H54 (cell line): ENCODE data around the gene BNIPL.
A peak's percentile ranks its signal among the peaks of the same experiment; 100 is the strongest.

Experiments used
- DNase-seq: peaks from one replicate; pipeline ENCODE4 v3.0.0; 2011; ENCODE audit warnings: low spot score, mixed read lengths; ENCODE audit not compliant: insufficient read length
- FAIRE-seq: peaks from 3 replicates; lab custom pipeline; 2011; peaks lifted over from hg19 to GRCh38; lab: Jason Lieb, UNC
- POLR2A ChIP-seq: IDR thresholded peaks from 2 replicates; pipeline ENCODE4 v1.6.1; 2011; ENCODE audit warnings: low read depth, mild to moderate bottlenecking, low read length

Gene BNIPL

DNA sequence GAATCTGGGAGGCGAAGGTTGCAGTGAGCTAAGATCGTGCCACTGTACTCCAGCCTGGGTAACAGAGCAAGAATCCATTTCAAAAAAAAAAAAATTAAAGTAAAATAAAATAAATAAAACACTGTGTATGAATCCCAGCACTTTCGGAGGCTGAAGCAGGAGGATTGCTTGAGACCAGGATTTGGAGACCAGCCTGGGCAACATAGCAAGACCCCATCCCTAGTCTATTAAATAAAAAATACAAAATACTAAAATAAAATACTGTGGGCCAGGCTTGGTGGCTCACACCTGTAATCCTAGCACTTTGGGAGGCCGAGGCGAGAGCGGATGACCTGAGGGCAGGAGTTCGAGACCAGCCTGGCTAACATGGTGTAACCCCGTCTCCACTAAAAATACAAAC is 4.2 kb upstream of the BNIPL start:
- TF ChIP-seq POLR2A = no peak
- no peak for FAIRE-seq
- DNase-seq = no peak

DNA sequence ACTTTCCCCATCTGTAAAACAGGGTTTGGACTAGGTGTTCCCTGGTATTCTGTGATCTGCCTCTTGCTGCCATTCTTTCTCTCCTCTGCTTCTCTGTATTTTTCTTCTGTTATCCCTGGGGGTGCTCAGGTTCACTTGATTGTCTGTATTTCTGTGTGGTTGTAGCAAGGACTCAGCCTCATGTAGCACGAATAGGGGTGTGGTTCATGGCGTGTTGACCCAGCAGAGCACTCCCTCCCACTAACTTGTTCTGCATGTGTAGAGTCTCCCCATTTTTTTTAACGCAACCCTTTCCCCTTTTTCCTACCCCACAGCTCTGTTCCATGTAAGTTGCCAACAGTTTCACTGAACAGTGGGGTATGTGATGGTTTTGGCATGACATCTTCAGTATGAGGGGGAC is 1.2 kb upstream of the BNIPL start:
- FAIRE-seq (no peak), DNase-seq (no peak)
- TF ChIP-seq POLR2A = no peak

DNA sequence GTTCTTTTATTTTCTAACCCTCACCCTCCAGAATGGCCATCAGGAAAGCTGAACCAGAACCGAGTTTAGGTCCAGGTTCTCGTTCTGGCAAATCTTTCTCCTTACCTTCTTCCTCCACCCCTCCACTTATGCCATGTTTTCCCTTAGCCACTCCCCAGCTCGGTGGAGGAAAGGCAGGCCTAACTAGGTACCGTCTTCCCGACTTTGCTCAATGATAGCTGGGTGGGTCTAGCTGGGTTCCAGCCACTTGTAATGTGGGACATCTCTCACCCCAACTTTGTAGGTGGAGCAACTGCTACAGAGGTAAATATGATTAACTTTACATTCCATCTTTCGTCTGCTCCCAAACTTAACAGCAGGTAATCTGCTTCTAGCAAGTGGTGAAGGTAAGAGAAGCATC is 646 bp downstream of the BNIPL start:
- no peak for FAIRE-seq
- no peak for DNase-seq
- TF ChIP-seq POLR2A = no peak

DNA sequence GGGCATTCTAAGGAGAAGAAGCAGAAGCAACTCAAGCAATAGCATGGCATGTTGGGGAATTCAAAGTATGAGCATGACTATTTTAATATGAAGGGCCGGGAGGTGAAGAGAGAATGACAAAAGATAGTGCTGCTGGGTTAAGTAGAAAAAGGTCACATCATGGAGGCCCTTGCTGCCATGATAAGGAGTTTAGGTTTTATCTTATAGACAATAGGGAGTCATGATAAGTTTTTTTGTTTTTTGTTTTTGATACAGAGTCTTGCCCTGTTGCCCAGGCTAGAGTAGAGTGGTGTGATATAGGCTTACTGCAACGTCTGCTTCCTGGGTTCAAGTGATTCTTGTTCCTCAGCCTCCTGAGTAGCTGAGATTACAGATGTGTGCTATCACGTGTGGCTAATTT is 3.1 kb downstream of the BNIPL start:
- TF ChIP-seq POLR2A = no peak
- DNase-seq (no peak), FAIRE-seq (no peak)

DNA sequence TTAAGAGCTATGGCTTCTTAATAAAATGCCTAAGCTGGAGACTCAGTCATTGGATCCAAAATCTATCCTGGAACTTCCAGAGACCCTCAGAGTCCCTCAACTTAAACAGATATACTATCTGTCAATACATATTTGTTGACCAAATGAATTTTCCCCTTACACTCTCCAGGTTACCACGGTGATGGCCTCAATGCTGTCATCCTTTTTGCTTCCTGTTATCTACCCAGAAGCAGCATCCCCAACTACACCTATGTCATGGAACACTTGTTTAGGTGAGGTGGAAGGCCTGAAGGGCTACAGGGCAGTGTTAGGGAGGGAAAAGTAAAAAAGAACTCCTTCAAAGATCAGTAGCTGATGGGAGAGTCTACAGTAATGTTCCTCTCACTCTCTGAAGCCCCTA is 6.8 kb downstream of the BNIPL start:
- FAIRE-seq (no peak), DNase-seq (no peak)
- TF ChIP-seq POLR2A = no peak

DNA sequence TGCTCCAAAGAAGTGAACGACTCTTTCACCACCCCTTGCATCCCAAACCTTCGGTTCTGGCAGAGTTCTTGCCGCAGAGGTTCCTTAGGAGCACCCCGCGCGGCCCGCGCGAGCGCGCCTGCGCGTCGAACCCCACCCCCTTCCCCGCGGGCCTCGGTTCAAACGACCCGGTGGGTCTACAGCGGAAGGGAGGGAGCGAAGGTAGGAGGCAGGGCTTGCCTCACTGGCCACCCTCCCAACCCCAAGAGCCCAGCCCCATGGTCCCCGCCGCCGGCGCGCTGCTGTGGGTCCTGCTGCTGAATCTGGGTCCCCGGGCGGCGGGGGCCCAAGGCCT is 11.2 kb downstream of the BNIPL start, which contains the start of gene C1orf56:
Gene C1orf56, plus strand, starts transcription at position 161 of the 334 bp plus-strand sequence. Its CDS starts 97 bp downstream, at position 258.
- DNase-seq (peak; percentile 93), FAIRE-seq (no peak)
- TF ChIP-seq POLR2A = peak; percentile 89

DNA sequence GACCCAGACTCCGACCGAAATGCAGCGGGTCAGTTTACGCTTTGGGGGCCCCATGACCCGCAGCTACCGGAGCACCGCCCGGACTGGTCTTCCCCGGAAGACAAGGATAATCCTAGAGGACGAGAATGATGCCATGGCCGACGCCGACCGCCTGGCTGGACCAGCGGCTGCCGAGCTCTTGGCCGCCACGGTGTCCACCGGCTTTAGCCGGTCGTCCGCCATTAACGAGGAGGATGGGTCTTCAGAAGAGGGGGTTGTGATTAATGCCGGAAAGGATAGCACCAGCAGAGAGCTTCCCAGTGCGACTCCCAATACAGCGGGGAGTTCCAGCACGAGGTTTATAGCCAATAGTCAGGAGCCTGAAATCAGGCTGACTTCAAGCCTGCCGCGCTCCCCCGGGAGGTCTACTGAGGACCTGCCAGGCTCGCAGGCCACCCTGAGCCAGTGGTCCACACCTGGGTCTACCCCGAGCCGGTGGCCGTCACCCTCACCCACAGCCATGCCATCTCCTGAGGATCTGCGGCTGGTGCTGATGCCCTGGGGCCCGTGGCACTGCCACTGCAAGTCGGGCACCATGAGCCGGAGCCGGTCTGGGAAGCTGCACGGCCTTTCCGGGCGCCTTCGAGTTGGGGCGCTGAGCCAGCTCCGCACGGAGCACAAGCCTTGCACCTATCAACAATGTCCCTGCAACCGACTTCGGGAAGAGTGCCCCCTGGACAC is 11.7 kb downstream of the BNIPL start:
- FAIRE-seq = no peak
- peak; percentile 61 for TF ChIP-seq POLR2A
- DNase-seq = peak; percentile 86

DNA sequence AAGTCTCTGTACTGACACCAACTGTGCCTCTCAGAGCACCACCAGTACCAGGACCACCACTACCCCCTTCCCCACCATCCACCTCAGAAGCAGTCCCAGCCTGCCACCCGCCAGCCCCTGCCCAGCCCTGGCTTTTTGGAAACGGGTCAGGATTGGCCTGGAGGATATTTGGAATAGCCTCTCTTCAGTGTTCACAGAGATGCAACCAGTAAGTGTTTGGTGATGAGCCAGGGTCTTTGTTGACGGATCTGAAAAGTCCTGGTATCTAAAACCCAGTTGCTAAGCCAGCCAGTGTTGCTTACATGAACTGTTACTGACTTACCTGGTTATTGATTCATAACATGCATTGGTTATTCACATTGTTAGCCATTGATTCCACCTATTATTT is 12.3 kb downstream of the BNIPL start:
- DNase-seq (no peak), FAIRE-seq (no peak)
- TF ChIP-seq POLR2A = no peak

DNA sequence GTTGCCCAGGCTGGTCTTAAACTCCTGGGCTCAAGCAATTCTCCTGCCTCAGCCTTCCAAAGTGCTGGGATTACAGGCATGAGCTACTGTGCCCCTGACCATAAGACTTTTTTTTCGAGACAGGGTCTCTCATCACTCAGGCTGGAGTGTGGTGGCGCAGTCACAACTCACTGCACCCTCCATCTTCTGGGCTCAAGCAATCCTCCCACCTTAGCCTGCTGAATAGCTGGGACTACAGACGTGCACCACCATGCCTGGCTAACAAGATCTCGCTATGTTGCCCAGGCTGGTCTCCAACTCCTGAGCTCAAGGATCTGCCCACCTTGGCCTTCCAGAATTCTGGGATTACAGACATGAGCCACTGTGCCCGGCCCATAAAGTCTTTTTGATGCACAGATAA is 13.1 kb downstream of the BNIPL start:
- FAIRE-seq = no peak
- 0 out of 2 replicates have a peak, but pooled peaks have one; percentile 20 for TF ChIP-seq POLR2A
- DNase-seq = no peak

DNA sequence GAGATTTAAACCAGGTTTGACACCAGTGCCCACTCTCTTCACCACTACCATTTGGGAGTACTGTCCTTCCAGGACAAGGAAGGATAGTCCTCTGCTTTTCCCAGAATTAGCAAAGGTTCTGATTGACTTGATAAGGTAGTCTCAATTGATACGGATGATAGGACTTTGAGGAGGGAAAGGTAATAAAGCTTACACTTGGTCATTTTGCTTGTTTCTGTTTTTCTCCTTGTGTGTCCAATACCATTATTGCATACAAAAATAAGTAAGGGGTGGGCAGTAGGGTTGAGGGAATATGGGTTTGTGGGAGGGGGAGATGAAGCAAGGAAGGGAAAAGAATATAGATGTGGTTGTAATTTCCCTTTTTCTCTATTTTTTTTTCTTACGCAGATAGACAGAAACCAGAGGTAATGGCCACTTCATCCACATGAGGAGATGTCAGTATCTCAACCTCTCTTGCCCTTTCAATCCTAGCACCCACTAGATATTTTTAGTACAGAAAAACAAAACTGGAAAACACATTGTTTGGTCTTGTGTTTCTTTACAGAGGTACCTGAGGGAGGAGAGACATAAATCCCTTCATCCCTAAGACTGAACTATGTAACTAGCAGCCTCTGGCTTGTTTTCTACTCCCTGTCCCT is 13.8 kb downstream of the BNIPL start:
- no peak for TF ChIP-seq POLR2A
- FAIRE-seq = no peak
- DNase-seq = no peak

DNA sequence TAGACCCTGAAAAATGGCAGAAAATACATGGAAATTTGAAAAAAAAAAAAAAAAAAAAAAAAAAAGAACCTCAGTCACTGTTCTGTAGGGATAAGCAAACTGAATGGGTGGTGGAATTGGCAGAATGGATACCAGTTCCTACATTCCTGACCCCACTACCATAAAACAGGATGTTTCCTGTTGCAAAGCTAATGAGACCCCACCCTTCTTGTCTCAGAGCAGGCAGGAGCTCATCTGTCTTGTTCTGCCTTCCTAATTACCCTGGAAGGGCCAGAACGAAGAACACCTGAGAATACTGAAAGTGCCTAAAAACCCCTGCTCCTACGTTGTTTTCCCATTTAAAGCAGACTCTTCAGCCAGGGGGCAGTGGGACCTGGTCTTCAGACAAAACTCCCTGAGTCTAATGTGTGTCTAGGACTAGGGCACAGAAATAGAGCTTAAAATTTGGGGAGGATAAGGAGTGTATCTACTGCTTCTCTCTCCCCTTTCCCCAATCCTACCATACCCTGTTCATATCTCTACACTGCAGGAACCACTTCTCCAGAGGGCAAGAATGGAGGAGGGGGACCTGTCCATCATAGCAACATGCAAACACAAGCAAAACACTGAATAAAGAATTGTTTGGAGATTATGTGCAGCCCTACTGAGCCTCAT is 15.1 kb downstream of the BNIPL start:
- no peak for TF ChIP-seq POLR2A
- DNase-seq (no peak), FAIRE-seq (no peak)

DNA sequence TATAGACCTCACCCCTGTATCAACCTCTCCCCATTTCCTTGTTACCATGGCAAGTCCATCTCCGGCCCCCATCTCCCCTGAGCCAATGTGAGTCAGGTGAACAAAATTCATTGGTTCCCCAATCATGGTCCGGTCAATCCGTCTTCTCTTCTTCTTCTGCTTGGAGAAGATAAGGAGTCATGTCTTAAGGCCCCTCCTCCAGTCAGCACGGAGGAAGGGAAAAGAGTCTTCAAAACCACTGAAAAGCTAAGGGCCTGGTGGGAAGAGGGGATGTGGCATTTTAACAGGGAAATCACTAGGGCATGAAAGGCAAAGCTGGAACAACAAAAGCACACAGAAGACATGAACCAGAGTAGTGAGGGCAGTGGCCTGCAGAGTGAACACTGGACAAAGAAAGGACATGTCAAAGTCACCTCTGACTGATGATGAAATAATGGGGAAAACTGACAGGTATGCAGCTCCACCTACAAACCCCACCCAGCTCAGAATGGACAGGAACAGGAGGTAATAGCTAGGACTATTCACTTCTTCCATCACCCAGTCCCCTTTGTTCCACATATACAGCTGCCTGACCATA is 18.7 kb downstream of the BNIPL start:
- no peak for FAIRE-seq
- DNase-seq = no peak

DNA sequence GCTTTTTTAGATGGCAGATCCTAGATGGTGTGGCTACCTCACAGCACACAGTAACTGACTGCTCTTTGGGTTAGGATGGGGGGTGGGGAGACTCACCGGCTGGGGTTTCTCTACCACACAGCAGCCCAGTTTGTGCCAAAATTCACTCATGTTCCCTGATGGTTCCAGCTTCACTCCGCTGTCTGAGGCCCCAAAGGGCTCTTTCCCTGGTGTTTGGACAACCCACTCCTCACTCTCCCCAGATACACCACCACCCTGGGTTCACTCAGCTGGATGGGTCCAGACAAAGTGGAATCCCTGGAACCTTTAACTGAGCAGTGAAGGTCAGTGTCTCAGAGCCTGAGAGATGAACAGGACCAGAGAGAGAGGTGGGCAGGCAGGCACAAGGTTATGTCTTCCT is 19.2 kb downstream of the BNIPL start:
- TF ChIP-seq POLR2A = no peak
- no peak for DNase-seq
- FAIRE-seq = no peak

More for the DNA sequence above, 18.7 kb downstream of the BNIPL start:
- no peak for TF ChIP-seq POLR2A

DNA sequence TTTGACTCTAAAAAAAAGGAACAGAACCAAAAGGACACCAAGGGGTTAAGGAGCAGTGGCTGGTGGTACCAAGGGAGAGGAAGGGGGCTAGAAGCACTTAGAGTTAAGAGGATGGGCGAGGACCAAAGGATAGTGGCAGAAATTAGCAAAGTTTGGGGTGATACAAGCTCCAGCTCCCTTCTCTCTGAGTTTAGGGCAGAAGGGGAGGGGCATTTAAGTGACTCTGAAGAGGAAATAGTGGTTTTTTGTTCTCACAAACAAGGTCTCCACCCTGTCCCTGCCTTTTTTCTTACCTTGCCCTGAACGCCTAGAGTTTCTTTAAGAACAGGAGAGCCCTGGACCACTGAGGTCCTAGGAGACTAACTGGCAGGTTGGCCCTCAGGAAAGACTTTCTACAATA is 19.8 kb downstream of the BNIPL start:
- TF ChIP-seq POLR2A = no peak
- DNase-seq = no peak
- no peak for FAIRE-seq
